ENCODE data around the gene KCNK13.

KCNK13 gene

DNA sequence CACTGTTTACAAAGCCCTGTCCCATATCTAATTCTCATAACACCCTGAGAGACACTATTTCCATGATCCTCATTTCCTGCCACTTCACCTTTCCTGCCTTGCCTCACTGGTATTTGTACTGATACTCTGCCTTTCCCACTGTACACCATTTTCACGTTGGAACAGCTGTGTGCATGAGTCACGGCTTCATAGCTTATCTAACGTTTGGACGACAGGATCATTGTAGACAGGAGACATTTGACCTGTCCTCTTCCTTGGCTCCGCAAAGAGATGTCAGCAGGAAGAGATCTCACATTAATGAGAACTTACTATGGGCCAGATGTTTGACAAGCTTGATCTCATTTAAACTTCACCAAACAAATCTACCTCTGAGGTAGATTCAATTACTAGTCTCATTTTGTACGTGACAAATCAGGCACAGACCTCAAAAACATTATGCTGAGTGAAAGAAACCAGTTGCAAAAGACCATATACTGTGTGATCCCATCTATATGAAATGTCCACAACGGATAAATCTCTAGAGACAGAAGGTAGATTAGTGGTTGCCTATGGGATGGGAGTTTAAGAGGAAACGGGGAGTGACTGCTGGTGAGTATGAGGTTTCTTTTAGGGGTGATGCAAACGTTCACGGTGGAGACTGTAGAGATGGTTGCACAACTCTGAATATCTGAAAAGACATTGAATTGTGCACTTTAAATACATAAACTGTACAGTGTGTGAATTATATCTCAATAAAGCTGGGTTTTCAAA, 71.2 kb downstream of the KCNK13 start:
- DNase-seq (ENCODE audit: low spot score) = peak; percentile 23

GRCh38 chr14:90136904-90137303, 75.1 kb downstream of the KCNK13 start:
- DNase-seq (ENCODE audit: low spot score) = no peak

DNA sequence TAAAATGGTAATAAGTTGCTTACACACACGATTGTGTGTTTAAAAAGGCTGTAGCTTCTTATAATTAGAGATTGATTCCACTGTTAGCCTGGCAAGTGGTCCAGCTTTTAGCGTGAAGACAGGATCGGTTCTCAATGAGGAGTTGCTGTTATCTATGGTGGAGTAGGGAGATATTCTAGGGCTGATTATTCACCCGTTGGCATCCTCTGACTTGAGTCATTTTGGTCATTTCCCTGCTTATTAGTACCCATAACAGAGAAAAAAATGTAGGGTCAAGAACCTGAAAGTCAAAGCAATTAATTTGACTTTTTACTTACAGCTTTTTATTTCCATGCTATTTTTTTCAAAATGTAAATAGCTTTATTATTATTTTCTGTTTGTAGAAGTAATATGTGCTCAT, 76.0 kb downstream of the KCNK13 start:
- no peak for DNase-seq (ENCODE audit: low spot score)

GRCh38 chr14:90139199-90139598, 77.4 kb downstream of the KCNK13 start:
- DNase-seq (ENCODE audit: low spot score) = no peak

DNA sequence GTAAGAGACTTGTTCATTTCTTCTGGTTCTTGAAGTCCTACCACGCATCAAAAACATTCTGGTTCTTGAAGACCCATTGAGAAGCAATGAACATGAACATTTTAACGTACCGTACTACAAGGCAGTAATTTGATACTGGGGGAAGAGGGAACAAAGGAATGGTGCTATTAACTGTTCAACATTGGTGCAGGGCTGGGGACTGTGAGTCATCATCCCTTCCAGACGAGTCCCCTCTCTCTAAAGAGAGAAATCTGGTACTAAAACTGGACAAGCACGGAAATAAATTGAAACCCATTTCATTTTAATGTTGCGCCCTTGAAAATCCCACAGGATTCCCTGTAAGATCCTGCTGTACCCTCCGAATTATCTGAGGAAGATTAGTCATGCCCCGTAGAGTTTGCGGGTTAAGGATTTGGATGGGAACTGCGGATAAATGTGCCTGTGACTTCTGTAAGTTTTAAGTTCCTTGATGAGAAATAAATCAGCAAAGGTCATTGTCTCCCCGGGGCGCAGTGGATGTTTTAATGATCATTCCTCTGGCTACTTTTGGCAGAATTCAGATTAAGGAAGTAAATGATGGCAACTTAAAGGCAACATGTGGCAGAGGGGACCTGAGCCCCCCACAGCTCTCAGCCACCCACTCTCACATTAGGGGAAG, 78.6 kb downstream of the KCNK13 start:
- peak; percentile 10 for DNase-seq (ENCODE audit: low spot score)

DNA sequence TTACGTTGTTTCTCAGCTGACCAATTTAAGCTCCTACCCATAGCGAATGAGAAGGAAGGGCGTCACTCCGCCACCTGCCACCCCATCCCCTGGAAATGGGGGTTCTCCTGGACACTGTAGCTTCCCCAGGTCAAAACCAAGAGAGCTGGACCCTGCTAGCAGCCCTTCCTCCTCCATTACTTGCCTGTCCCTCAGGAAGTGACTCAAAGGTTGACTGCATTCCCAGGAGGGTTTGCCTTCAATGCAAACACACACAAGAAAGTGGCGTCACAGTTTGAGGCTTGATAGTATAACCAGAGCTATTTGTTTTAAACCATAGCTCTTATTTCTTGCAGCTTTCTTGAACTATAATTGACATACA, 79.1 kb downstream of the KCNK13 start:
- DNase-seq (ENCODE audit: low spot score) = peak; percentile 69

DNA sequence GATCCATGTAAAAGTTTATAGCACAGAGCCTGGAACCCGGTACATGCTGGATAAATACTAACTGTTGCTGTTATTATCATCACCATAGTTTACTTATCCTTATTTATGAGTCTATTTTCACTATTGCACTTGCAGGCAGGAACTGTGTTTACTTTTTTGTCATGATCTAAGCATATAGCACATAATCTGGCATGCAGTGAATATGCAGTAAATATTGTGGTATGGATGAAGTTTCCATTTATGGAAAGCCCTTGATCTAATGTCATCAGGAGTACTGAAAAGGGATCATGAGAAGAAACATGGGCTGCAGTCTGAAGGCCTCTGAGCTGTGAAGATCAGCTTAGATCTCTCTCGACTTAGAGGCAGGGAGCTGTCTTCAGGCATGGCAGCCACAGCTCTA, 91.6 kb downstream of the KCNK13 start:
- DNase-seq (ENCODE audit: low spot score) = no peak

- DNase-seq (ENCODE audit: low spot score) = no peak
These were observed 92.3 kb downstream of the KCNK13 start for GRCh38 chr14:90154110-90154509.

GRCh38 chr14:90159146-90159545, 97.4 kb downstream of the KCNK13 start:
- no peak for DNase-seq (ENCODE audit: low spot score)

DNA sequence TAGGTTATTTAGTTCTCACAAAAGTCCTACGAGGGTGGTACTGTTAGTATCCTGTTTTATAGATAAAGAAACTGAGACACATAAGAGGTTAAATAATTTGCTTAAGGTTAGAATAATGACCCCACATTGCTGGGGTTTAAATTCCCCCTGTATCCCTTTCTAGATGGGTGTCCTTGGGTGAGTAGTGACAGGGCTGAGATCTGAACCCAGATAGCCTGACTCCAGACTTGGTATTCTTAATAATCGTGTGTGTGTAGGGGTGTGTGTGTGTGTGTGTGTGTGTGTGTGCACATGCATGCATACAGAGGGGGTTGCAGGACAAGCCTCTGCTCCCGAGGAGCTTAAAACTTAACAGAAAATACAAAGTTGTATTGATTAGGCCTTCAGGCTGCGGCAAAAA, 97.9 kb downstream of the KCNK13 start:
- no peak for DNase-seq (ENCODE audit: low spot score)

DNA sequence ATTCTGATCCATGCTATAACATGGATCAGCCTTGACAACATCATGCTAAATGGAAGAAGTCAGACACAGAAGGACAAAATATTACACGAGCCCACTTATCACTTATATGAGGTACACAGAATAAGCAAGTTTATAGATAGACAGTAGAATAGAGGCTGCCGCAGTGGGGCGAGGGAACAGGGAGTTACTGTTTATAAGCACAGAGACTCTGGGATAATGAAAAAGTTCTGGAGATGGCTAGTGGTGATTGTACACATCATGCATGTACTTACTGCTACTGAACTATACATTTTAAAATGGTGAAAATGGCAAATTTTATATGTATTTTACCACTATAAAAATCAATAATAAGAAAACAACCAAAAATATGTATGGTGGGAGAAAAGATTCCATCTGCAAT, 99.3 kb downstream of the KCNK13 start:
- no peak for DNase-seq (ENCODE audit: low spot score)

DNA sequence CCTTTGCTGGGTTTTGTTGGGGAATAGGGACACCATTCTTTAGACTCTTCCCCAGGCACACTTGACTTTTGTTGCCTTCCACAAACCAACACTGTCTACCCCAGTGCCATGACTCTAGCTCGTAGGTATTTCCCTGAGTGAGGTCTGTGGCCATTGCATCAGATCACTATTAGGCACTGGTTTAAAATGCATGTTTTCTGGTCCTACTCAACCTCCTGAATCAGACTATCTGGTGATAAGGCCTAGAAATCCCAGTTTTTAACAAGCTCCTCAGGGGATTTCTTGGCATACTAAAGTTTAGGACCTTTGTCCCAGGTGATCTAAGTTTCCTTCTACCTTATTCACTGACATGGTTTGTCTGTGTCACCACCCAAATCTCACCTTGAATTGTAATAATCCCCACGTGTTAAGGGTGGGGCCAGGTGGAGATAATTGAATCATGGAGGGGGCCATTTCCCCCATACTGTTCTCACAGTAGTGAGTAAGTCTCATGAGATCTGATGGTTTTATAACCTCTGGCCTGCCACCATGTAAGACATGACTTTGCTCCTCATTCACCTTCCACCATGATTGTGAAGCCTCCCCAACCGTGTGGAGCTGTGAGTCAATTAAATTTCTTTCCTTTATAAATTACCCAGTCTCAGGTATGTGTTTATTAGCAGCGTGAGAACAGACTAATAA, 106.8 kb downstream of the KCNK13 start:
- no peak for DNase-seq (ENCODE audit: low spot score)

DNA sequence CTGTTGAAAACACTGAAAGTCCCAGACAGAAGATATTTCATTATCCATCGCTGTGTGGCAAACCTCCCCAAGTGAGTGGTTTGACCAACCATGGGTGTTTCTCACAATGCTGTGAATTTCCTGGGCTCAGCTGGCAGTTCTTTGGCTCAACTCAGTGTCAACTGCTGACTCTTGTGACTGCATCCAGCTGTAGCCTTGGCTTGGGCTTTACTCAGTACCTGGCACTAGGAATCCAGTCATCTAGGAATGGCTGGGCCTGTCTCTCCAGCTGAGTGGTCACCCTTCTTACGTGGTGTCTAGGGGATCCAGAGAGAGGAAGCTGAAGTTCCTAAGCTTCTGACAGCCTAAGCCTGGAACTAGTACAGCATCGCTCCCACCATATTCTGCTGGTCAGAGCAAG, 113.8 kb downstream of the KCNK13 start:
- DNase-seq (ENCODE audit: low spot score) = no peak

- DNase-seq (ENCODE audit: low spot score) = no peak
These were observed 115.9 kb downstream of the KCNK13 start for GRCh38 chr14:90177539-90178189.

DNA sequence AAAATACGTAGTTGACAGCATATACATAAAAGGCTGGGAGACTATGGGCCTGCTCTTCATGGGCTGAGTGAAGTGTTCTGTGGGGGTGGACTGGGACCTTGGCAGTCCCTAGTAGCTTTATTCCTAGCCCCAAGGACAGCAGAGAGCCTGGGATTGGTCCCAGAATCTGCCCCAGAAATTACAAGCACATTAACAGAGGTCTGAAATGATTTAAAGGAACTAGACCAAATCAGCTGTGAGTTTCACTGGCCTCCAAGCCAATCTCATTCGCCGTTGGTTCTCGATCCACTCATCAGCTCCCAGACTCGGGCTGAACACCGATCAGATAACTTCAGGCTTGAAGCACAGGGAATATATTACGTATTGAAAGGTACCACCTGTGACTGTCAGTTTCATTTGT, 117.6 kb downstream of the KCNK13 start:
- no peak for DNase-seq (ENCODE audit: low spot score)

- no peak for DNase-seq (ENCODE audit: low spot score)
These were observed 118.3 kb downstream of the KCNK13 start for GRCh38 chr14:90179809-90180779.

DNA sequence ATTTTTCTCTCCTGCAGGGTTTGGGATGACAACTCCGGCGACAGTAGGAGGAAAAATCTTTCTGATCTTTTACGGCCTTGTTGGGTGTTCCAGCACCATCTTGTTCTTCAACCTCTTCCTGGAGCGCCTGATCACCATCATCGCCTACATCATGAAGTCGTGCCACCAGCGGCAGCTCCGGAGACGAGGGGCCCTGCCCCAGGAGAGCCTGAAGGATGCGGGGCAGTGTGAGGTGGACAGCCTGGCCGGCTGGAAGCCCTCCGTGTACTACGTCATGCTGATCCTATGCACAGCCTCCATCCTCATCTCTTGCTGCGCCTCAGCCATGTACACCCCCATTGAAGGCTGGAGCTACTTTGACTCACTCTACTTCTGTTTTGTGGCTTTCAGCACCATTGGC, 122.3 kb downstream of the KCNK13 start:
- no peak for DNase-seq (ENCODE audit: low spot score)

DNA sequence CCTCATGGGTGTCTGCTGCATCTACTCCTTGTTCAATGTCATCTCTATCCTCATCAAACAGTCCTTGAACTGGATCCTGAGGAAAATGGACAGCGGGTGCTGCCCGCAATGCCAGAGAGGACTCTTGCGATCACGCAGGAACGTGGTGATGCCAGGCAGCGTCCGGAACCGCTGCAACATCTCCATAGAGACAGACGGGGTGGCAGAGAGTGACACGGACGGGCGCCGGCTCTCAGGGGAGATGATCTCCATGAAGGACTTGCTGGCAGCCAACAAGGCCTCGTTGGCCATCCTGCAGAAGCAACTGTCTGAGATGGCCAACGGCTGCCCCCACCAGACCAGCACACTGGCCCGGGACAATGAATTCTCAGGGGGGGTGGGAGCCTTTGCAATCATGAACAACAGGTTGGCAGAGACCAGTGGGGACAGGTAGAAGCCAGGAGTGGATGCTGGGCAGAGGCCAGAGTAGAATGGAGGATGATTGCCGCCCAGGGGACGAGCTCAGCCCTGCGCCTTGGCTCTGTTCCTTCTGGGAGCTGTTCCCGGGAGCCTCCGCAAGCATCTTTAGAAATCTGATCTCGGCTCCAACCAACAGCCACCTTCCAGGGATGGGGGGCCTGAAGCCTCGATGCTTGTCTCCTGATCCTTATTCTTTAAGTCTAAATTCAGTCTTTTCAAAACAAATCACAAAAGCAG, 122.9 kb downstream of the KCNK13 start:
- DNase-seq (ENCODE audit: low spot score) = no peak

DNA sequence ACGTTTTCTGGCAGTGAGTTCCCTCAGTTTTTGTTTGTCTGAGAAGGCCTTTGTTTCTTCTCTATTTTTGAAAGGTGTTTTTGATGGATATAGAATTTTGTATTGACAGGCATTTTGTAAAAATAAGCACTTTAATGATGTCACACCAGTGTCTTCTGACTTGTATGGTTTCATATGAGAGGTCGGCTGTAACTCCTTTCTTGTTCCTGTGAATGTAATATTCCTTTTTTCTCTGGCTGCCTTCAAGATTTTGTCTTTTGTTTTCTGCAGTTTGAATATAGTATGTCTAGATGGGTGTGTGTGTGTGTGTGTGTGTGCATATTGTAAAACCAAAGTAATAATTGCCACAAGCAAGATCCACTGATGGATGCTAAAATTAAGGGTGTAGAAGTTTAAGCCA, 126.8 kb downstream of the KCNK13 start:
- no peak for DNase-seq (ENCODE audit: low spot score)

DNA sequence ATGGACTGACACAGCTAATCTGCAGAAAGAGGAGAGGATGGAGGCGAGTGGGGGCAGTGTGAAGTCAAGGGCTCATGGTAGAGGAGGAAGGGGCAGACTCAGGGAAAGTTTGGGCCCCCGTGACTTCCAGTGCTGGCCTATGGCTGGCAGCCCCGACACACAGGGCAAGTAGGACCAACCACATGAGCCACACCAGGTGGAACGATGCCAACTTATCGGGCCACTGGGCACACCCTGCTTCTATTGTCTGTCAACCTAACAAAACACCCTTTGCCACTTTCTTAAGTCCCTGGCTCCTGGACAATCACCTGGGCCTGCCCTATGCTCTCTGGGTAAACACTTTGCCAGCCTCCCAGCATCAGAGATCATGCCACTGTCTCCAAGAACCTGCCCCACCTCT, 129.4 kb downstream of the KCNK13 start:
- DNase-seq (ENCODE audit: low spot score) = no peak

GRCh38 chr14:90191585-90191984, 129.8 kb downstream of the KCNK13 start:
- DNase-seq (ENCODE audit: low spot score) = no peak

All from kidney capillary endothelial cell (primary cell).